Kidney glomerular epithelial cell (primary cell): ENCODE data around the gene IPO4.
A peak's percentile ranks its signal among the peaks of the same experiment; 100 is the strongest.
"Not testable (repeated sequence)": the region's sequence is repeated elsewhere in the genome, so short reads cannot be mapped to it uniquely, and the experiment has no call there.

Source experiments
- DNase-seq: peaks from one replicate; lab custom pipeline; 2025; lab: John Stamatoyannopoulos, UW

IPO4 gene

GRCh38 chr14:24188251-24189058 lies at the start of gene IPO4:
IPO4 (minus strand) TSS chr14:24188816; CDS start chr14:24188787, 29 bp downstream.
- peak; percentile 95 for DNase-seq

GRCh38 chr14:24238123-24238522 lies 49.5 kb upstream of the IPO4 start:
- peak; percentile 3 for DNase-seq

DNA sequence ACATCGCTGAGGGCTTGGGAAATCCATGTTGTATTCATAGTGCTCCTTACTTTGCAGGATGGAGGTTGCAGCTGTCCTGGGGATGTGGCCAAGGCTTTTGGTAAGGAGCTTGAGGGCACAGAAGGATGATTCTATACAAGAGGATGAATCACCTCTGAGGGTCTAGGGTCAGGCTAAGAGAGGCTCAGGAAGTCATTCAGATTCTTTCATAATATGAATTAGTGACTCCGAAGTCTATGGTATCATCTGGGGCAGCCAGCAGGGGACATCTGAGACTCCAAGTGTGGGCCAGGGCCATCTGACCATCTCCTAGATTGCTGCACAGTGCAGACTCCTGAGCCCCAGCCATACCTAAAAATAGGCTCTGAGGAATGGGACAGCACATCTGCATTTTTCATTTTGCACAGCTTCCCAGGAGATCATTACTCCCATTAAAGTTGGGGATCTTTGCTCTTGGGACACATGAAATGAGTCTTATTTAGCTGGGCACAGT lies 48.9 kb upstream of the IPO4 start:
- DNase-seq = no peak

GRCh38 chr14:24236689-24237462 lies 48.3 kb upstream of the IPO4 start:
- no peak for DNase-seq

GRCh38 chr14:24235804-24236688 lies 47.4 kb upstream of the IPO4 start:
- DNase-seq = no peak

GRCh38 chr14:24234095-24235005 lies 45.7 kb upstream of the IPO4 start:
- DNase-seq = no peak

DNA sequence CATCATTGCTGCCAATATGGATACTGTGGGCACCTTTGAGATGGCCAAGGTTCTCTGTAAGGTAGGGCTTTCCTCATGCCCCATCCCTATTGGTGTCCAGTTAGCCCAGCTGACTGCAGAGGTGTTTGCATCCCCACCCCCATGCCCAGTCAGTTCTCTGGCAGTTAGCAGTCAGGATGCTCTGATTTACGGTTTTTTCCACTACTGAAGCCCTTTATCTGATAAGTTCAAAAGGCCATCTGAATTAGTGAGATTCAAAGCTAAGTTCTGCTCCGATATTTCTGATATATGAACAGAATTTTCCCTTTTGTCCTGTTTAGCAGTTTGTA lies 44.9 kb upstream of the IPO4 start:
- DNase-seq = no peak

DNA sequence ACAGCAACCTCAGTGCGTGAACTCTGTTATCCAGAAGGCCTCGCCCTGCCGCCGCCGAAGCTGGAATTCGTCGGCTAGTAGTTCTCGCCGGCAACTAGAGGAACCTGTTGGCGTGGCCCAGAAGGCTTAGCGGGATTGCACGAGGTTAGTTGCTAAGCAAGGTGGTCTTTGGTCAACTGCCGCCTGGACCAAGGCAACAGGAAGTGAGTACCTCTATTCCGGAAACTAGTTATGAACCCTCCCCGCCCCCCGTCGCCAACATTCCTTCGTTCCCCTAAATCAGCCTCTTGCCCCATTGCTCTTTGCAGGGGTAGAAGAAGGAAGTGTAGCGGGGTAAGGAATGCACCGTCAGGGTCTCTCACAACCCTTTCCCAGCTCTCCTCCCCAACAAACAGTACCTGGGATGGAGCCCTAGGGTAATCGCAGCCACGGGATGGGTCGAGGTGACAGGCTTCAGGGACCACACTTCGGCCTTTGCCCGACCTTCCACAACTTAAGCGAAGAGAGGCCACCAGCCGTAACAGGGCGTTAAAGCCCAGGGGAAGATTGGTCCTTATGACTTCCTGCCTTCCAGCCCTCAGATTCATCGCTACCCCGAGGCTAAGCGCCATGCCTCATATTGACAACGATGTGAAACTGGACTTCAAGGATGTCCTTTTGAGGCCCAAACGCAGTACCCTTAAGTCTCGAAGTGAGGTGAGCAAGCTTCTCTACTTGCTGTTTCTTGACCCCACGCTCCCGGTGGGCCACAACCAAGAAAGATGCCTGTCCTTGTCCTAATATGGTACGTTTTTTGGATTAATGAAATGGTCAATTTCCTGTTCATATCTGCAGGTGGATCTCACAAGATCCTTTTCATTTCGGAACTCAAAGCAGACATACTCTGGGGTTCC lies 44.3 kb upstream of the IPO4 start, which contains the start of gene GMPR2:
Gene GMPR2 (plus strand): TSS at position 285 of the 893 bp plus-strand sequence. CDS start 325 bp downstream, at position 610.
- DNase-seq = peak; percentile 79

DNA sequence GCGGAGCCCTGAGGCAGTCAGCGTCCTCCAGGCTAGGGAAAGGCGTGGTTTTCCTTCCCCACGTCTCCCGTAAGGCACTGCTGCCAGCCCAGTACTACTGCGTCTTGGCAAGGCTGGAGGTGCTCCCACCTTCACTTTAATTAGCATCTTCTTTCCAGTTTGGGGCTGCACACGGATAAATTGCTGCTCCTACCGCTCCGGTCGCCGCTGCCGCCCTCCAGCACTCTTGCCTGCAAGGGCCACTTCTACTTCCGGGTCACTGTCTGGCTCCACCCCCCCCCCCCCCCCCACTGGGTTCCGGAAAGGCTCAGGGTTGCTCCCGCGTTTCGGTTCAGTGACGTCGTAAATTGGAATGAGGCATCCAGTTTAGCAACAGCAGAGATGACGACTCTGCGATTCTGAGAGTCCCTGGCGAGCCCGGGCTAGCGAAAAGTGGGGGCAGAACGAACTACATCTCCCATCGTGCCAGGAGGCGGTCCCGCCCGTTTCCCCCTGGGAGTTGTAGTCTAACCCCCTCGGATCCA lies 43.6 kb upstream of the IPO4 start, which contains the start of gene NEDD8:
Gene NEDD8 (minus strand): TSS at position 247 of the 524 bp plus-strand sequence. CDS start 100 bp downstream, at position 147.
- DNase-seq = peak; percentile 92

DNA sequence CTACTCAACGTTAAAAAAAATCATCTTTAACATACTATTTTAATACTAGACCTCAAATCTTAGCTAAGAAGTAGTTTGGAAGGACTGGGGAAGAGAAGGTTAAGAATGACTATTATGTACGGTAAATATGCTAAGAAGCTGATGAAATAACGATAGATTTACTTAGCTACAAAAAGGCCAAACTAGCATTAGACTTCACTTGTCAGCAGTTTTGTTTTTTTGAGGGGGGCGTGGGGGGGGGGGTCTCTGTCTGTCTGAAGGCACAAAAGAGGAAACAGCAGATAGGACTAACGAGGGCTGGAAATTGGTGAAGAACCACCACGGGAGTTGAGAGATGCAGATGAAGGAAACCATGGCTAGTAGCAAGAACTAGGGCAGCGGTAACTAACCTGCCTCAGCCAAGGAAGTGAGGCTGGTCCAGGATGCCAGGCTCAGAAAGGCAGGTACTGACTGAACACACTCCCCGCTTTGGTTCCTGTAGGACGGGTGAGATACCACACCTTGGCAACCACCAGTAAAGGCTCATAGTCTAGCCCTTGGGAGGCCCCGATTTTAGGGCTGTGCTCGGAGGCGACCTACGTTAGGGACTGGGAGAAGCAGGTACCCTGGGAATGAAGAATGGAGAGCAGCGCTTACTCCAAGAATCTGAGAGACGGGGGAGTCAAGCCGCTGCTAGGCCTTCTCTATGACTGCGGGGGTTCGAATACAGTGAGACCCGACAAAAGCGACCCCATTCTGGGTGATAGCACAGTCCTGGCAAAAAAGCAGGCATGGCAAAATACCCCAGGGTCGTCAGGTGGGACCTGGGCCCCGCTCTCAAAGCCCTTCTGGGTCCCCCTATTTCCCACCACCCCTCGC lies 42.9 kb upstream of the IPO4 start:
- DNase-seq = no peak

DNA sequence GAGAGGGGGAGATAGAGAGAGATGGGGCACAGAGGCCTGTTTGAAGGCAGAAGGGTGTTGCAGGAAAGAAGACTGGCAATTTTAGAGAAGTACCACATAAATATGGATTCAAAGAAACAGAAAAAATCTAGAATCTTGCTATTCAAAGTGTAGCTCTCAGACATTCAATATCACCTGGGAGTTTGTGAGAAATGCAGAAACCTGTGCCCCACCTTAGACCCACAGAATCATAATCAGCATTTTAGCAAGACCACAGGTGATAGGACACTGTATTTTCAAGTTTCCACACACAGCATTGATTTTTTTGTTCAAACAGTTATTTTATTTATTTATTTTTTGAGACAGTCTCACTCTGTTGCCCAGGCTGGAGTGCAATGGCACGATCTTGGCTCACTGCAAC lies 40.3 kb upstream of the IPO4 start:
- DNase-seq = no peak

GRCh38 chr14:24226473-24226872 lies 37.9 kb upstream of the IPO4 start:
- DNase-seq = no peak

DNA sequence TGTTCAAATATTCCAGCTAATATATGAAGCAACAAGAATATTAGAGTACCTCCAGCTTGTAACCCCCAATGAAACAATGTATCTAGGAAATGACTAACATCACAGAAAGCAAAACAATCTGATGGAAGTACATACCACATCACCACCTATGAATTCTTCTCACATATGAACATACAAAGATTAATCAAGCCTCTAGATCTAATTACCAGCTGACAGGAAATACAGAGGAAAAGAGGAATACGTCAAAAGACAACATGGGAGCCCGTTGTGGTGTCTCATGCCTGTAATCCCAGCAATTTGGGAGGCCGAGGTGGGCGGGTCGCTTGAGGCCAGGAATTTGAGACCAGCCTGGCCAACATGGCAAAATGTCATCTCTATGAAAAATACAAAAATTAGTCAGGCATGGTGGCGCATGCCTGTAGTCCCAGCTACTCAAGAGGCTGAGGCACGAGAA lies 36.0 kb upstream of the IPO4 start:
- peak; percentile 51 for DNase-seq

GRCh38 chr14:24222987-24223386 lies 34.4 kb upstream of the IPO4 start:
- DNase-seq = not testable (repeated sequence)

DNA sequence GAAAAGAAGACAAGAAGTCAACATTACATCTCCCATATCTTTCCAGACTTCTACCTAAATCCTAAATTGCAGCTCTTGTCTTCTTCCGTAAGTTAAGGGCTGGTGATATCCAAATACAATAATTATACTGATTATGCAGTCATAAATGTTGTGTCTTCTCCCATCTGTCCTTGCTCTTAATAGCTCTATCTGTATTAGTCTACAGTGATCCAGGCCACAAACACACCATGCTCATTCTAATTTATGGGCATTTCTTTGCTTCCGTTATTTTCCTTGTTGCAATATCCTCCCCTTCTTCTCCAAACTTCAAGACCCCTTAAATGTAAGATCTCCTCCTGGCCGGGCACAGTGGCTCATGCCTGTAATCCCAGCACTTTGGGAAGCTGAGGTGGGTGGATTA lies 30.9 kb upstream of the IPO4 start:
- no peak for DNase-seq

- DNase-seq = no peak
These were observed 30.5 kb upstream of the IPO4 start for GRCh38 chr14:24219080-24219479.

DNA sequence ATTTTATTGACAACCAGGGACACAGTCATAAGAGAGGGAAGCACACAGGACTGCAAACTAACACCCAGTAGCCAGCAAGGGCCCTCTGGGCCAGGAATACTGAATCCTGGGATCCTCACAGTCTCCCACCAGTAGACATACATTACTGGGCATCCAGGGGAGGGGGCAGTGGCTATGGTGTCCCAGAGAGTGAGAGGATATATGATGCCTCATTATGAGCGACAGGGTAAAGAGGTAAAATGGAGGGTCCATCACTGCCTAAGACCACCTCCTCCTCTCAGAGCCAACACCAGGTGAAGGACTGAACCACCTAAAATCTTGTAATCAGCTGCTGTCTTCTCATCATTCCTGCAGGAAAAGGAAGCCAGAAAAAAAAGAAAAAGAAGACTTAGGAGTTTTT lies 28.3 kb upstream of the IPO4 start:
- not testable (repeated sequence) for DNase-seq

GRCh38 chr14:24216345-24216699 lies 27.7 kb upstream of the IPO4 start:
- no peak for DNase-seq
